ENCODE results near the gene TSN.
A peak's percentile ranks its signal among the peaks of the same experiment; 100 is the strongest.

GRCh38 chr2:121810959-121811853, 55.8 kb downstream of the TSN start:
- no peak for TF ChIP-seq POLR2A (IDR thresholded peaks at IDR 0.05)
- TF ChIP-seq CTCF (IDR thresholded peaks at IDR 0.05 in 8 of 11, conservative IDR thresholded peaks at IDR 0.05 in 3 of 11) = peak in 10 of 11 experiments; percentile 11 to 64 (median 52)

Measured in spleen (tissue), 7 donors.